GM21619 (cell line): ENCODE data around the gene SLC9A5.

ENCODE experiments used
- ATAC-seq: cut with Tn5 transposase; IDR thresholded peaks from one replicate; pipeline ENCODE4 v1.9.1; 2021; ENCODE audit not compliant: unreplicated experiment

The SLC9A5 gene, protein sequence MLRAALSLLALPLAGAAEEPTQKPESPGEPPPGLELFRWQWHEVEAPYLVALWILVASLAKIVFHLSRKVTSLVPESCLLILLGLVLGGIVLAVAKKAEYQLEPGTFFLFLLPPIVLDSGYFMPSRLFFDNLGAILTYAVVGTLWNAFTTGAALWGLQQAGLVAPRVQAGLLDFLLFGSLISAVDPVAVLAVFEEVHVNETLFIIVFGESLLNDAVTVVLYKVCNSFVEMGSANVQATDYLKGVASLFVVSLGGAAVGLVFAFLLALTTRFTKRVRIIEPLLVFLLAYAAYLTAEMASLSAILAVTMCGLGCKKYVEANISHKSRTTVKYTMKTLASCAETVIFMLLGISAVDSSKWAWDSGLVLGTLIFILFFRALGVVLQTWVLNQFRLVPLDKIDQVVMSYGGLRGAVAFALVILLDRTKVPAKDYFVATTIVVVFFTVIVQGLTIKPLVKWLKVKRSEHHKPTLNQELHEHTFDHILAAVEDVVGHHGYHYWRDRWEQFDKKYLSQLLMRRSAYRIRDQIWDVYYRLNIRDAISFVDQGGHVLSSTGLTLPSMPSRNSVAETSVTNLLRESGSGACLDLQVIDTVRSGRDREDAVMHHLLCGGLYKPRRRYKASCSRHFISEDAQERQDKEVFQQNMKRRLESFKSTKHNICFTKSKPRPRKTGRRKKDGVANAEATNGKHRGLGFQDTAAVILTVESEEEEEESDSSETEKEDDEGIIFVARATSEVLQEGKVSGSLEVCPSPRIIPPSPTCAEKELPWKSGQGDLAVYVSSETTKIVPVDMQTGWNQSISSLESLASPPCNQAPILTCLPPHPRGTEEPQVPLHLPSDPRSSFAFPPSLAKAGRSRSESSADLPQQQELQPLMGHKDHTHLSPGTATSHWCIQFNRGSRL

GRCh38 chr16:67248401-67249177 lies at the start of gene SLC9A5:
TSS of gene SLC9A5 (plus strand) at chr16:67248979. CDS start at chr16:67249015, 36 bp downstream.
- ATAC-seq, result no peak

GRCh38 chr16:67199011-67199807 lies 49.6 kb upstream of the SLC9A5 start, which contains the start of gene ELMO3:
TSS of gene ELMO3 (plus strand) at chr16:67199131. CDS start at chr16:67199327, 196 bp downstream.
- ATAC-seq, result no peak

GRCh38 chr16:67199808-67200198 lies 49.0 kb upstream of the SLC9A5 start:
- ATAC-seq, result no peak

GRCh38 chr16:67200491-67200890 lies 48.3 kb upstream of the SLC9A5 start:
- no peak for ATAC-seq

- no peak for ATAC-seq
These were observed 47.1 kb upstream of the SLC9A5 start for GRCh38 chr16:67201411-67202345.

GRCh38 chr16:67202426-67202825 lies 46.4 kb upstream of the SLC9A5 start:
- ATAC-seq, result no peak

DNA sequence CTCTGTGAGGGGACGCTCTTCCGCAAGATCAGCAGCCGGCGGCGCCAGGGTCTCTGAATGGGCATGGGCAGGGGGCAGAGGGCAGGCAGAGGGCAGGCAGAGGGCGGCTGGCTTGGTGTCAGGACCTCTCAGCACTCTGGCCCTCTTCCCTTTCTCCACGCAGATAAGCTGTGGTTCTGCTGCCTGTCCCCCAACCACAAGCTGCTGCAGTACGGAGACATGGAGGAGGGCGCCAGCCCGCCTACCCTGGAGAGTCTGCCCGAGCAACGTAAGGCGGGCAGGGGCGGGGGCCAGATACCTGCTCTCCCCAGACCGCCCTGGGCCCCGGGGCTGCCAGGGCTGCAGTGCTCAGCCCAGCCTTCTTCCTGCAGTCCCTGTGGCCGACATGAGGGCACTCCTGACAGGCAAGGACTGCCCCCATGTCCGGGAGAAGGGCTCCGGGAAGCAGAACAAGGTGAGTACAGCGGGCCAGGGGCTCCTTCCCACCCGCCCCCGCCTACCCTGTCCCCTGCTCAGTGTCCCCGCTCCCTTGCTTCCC lies 45.8 kb upstream of the SLC9A5 start:
- ATAC-seq, result no peak

GRCh38 chr16:67204076-67204475 lies 44.7 kb upstream of the SLC9A5 start:
- no peak for ATAC-seq

- no peak for ATAC-seq
These were observed 42.5 kb upstream of the SLC9A5 start for GRCh38 chr16:67206129-67206837.

DNA sequence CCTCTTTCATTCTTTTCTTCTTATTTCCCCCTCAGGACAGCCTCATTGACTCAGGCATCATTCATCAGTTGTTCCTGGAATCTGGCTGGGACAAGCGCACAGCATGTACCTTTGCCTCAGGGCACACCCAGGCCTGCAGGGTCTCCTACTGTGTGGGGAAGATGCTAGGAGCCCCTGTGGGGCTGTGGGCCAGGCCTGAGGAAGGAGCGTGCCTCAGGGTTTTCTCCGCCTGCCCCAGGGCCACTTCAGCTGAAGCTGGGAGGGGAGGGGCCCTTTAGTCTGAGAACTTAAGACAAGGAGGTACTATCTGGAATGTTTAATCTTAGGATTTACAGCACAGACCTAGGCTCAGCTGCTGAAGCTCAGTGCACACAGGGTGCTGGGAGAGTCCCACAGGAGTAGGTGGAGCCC lies 41.9 kb upstream of the SLC9A5 start:
- no peak for ATAC-seq

- ATAC-seq, result no peak
These were observed 41.3 kb upstream of the SLC9A5 start for GRCh38 chr16:67207249-67208091.

DNA sequence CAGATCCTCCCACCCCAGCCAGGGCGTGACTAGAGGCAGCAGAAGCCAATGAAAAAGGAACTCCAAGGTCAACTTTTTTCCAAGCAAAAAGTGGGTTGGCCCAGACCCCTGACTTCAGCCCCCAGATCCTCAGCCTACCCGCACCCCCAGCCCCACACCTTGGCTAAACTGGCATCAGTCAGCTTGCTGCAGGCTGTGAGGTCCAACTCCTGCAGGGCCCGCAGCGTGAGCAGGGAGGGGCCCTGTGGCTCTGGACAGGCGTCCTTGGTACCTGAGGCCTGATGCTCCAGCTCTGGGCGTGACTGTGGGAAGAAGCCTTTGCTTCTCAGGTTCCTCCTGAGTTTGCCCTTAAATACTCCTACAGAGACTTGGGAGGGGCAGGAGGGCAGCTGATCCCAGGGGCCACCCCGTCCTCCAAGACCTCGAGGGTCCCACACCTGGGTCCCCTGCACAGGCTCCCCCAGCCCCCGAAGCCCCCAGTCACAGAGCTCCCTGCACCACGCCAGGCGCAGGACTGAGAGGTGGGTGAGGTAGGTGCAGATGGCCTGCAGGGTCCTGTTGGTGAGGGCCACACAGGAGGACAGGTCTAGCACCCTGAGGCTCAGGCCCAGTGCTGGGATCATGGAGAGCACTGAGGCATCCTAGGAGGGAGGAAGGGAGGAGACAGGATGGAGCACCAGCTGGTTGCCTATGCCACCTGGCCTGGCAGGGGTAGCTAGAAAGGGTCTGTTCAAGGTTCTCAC lies 40.5 kb upstream of the SLC9A5 start:
- no peak for ATAC-seq

- no peak for ATAC-seq
These were observed 39.2 kb upstream of the SLC9A5 start for GRCh38 chr16:67209565-67209964.

GRCh38 chr16:67210069-67210937 lies 38.5 kb upstream of the SLC9A5 start:
- ATAC-seq, result no peak

DNA sequence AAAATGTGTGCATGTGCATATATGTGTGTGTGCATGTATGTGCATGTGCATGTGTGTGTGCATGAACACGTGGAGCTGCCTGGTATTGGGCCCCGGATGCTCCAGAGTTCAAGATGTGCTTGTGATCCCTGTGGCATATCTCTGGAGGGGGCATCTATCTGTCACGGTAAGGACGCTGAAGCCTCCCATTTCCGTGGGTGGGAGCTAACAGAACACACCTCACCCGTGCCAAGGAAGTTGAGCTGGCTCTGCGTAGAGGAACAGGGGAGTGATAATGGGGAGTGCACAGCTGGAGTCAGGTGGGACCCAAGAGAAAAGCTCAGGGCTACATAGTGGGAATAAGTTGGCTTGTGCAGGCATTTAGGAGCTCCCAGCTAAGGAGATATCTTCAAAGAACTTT lies 37.1 kb upstream of the SLC9A5 start:
- no peak for ATAC-seq

- ATAC-seq, result no peak
These were observed 36.0 kb upstream of the SLC9A5 start for GRCh38 chr16:67212766-67213165.
